Measurements from ENCODE around the gene MMEL1. TPM values are rescaled to one million over a fixed set of nuclear protein-coding genes. Genes with fewer than 3 reads are reported as not detected.
"Not testable (repeated sequence)": the region's sequence is repeated elsewhere in the genome, so short reads cannot be mapped to it uniquely, and the experiment has no call there.

MMEL1 gene, protein sequence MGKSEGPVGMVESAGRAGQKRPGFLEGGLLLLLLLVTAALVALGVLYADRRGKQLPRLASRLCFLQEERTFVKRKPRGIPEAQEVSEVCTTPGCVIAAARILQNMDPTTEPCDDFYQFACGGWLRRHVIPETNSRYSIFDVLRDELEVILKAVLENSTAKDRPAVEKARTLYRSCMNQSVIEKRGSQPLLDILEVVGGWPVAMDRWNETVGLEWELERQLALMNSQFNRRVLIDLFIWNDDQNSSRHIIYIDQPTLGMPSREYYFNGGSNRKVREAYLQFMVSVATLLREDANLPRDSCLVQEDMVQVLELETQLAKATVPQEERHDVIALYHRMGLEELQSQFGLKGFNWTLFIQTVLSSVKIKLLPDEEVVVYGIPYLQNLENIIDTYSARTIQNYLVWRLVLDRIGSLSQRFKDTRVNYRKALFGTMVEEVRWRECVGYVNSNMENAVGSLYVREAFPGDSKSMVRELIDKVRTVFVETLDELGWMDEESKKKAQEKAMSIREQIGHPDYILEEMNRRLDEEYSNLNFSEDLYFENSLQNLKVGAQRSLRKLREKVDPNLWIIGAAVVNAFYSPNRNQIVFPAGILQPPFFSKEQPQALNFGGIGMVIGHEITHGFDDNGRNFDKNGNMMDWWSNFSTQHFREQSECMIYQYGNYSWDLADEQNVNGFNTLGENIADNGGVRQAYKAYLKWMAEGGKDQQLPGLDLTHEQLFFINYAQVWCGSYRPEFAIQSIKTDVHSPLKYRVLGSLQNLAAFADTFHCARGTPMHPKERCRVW
- 1 to 10 TPM; 2.3 to 3.3 (median 2.5) TPM for polyA plus RNA-seq (ENCODE audit: insufficient read length in 3 of 3)

DNA sequence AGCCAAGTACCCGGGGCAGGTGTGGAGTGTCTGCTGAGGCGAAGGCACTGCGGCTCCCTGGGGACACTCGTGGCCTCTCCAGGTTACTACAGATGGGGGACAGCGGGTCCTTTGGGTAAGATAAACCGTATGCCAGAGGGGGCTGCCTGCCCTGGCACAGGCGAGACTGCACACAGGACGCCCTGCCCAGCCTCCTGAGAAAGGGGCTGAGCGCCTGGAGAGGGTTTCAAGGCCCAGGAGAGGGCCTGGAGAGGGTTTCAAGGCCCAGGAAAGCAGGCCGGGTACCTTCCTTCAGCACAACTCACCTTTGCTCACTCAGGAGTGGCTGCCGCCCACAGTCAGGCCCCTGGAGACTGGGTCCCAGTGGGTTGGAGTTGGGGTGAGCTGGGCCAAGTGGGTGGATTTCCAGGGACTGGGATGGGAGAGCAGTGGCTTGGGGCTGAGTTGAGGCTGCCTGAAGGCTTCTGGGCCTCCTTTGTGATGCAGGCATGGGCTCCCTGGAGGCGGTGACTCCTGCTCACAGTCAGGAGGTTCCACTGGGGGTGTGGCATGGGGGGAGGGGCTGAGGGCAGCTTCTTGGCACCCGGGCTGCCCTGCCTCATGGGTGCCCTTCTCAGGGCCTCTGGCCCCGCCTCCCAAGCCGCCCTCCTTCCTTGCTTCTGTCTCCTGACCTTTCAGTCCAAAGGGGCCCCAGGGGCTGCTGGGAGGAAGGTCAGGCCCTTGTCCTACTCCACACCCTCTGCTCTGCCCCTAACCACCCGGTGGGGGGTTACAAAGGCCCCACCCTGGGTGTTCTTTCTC is at the start of gene MMEL1:
Gene MMEL1, minus strand, starts transcription at position 456 of the 801 bp plus-strand sequence. CDS start 3,532 bp downstream, outside the sequence.
- DNase-seq (ENCODE audit: low read depth in 3 of 3, low spot score in 2 of 3) = no peak

DNA sequence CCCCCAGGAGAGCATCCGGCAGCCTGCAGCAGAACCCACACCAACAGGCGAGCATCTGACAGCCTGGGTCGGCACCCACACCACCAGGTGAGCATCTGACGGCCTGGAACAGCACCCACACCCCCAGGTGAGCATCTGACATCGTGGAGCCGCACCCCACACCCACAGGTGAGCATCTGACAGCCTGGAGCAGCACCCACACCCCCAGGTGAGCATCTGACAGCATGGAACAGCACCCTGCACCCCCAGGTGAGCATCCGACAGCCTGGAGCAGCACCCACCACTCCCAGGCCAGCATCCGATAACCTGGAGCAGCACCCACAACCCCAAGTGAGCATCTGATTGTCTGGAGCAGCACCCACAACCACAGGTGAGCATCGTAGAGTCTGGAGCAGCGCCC is 43.9 kb upstream of the MMEL1 start:
- DNase-seq (ENCODE audit: low read depth in 3 of 3, low spot score in 2 of 3) = not testable (repeated sequence)

DNA sequence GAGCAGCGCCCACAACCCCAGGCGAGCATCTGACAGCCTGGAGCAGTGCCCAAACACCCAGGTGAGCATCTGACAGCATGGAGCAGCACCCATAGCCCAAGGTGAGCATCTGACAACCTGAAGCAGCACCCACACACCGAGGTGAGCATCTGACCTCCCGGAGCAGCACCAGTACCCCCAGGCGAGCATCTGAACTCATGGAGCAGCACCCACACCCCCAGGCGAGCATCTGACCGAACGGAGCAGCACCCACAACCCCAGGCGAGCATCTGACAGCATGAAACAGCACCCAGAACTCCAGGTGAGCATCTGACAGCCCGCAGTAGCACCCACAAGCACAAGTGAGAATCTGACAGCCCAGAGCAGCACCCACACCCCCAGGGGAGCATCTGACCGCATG is 38.8 kb upstream of the MMEL1 start:
- not testable (repeated sequence) for DNase-seq (ENCODE audit: low read depth in 3 of 3, low spot score in 2 of 3)

DNA sequence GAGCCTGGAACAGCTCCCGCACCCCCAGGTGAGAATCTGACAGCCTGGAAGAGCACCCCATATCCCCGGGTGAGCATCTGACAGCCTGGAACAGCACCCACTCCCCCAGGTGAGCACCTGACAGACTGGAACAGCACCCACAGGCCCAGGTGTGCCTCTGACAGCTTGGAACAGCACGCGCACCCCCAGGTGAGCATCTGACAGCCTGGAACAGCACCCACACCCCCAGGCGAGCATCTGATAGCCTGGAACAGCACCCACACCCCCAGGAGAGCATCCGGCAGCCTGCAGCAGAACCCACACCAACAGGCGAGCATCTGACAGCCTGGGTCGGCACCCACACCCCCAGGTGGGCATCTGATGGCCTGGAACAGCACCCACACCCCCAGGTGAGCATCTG is 27.0 kb upstream of the MMEL1 start:
- DNase-seq (ENCODE audit: low read depth in 3 of 3, low spot score in 2 of 3) = not testable (repeated sequence)

DNA sequence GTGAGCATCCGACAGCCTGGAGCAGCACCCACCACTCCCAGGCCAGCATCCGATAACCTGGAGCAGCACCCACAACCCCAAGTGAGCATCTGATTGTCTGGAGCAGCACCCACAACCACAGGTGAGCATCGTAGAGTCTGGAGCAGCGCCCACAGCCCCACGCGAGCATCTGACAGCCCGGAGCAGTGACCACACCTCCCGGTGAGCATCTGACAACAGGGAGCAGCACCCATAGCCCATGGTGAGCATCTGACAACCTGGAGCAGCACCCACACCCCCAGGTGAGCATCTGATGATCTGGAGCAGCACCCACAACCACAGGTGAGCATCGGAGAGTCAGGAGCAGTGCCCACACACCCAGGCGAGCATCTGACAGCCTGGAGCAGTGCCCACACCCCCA is 25.1 kb upstream of the MMEL1 start:
- DNase-seq (ENCODE audit: low read depth in 3 of 3, low spot score in 2 of 3) = not testable (repeated sequence)

DNA sequence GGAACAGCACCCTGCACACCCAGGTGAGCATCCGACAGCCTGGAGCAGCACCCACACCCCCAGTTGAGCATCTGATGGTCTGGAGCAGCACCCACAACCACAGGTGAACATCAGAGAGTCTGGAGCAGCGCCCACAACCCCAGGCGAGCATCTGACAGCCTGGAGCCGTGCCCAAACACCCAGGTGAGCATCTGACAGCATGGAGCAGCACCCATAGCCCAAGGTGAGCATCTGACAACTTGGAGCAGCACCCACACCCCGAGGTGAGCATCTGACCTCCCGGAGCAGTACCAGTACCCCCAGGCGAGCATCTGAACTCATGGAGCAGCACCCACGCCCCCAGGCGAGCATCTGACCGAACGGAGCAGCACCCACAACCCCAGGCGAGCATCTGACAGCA is 24.3 kb upstream of the MMEL1 start:
- not testable (repeated sequence) for DNase-seq (ENCODE audit: low read depth in 3 of 3, low spot score in 2 of 3)

DNA sequence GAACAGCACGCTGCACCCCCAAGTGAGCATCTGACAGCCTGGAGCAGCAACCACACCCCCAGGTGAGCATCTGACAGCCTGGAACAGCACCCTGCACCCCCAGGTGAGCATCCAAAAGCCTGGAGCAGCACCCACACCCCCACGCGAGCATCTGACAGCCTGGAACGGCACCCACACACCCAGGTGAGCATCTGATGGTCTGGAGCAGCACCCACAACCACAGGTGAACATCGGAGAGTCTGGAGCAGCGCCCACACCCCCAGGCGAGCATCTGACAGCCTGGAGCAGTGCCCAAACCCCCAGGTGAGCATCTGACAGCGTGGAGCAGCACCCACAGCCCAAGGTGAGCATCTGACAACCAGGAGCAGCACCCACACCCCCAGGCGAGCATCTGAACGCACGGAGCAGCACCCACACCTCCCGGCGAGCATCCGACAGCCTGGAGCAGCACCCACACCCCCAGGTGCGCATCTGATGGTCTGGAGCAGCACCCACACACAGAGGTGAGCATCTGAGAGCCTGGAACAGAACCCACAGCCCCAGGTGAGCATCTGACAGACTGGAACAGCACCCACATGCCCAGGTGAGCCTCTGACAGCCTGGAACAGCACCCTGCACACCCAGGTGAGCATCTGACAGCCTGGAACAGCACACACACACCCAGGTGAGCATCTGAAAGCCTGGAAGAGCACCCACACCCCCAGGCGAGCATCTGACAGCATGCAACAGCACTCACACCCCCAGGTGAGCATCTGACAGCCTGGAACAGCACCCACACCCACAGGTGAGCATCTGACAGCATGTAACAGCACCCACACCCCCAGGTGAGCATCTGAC is 23.0 kb upstream of the MMEL1 start:
- not testable (repeated sequence) for DNase-seq (ENCODE audit: low read depth in 3 of 3, low spot score in 2 of 3)

DNA sequence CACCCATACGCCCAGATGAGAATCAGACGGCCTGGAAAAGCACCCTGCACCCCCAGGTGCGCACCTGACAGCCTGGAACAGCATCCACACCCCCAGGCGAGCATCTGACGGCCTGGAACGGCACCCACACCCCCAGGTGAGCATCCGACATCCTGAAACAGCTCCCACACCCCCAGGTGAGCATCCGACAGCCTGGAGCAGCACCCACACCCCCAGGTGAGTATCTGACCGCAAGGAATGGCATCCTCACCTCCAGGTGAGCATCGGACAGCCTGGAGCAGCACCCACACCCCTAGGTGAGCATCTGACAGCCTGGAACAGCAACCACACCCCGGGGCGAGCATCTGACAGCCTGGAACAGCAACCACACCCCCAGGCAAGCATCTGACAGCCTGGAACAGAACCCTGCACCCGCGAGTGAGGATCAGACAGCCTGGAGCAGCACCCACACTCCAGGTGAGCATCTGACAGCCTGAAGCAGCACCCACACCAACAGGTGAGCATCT is 21.7 kb upstream of the MMEL1 start:
- not testable (repeated sequence) for DNase-seq (ENCODE audit: low read depth in 3 of 3, low spot score in 2 of 3)

DNA sequence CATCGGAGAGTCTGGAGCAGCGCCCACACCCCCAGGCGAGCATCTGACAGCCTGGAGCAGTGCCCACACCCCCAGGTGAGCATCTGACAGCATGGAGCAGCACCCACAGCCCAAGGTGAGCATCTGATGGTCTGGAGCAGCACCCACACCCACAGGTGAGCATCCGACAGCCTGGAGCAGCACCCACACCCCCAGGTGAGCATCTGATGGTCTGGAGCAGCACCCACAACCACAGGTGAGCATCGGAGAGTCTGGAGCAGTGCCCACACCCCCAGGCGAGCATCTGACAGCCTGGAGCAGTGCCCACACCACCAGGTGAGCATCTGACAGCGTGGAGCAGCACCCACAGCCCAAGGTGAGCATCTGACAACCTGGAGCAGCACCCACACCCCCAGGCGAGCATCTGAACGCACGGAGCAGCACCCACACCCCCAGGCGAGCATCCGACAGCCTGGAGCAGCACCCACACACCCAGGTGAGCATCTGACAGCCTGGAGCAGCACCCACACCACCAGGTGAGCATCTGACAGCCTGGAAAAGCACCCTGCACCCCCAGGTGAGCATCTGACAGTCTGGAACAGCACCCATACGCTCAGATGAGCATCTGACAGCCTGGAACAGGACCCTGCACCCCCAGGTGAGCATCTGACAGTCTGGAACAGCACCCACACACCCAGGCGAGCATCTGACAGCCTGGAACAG is 21.1 kb upstream of the MMEL1 start:
- DNase-seq (ENCODE audit: low read depth in 3 of 3, low spot score in 2 of 3) = not testable (repeated sequence)

DNA sequence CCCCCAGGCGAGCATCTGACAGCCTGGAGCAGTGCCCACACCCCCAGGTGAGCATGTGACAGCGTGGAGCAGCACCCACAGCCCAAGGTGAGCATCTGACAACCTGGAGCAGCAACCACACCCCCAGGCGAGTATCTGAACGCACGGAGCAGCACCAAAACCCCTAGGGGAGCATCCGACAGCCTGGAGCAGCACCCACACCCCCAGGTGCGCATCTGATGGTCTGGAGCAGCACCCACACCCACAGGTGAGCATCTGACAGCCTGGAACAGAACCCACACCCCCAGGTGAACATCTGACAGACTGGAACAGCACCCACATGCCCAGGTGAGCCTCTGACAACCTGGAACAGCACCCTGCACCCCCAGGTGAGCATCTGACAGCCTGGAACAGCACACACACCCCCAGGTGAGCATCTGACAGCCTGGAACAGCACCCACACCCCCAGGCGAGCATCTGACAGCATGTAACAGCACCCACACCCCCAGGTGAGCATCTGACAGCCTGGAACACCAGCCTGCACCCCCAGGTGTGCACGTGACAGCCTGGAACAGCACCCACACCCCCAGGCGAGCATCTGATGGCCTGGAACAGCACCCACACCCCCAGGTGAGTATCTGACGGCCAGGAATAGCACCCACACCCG is 20.2 kb upstream of the MMEL1 start:
- DNase-seq (ENCODE audit: low read depth in 3 of 3, low spot score in 2 of 3) = not testable (repeated sequence)

DNA sequence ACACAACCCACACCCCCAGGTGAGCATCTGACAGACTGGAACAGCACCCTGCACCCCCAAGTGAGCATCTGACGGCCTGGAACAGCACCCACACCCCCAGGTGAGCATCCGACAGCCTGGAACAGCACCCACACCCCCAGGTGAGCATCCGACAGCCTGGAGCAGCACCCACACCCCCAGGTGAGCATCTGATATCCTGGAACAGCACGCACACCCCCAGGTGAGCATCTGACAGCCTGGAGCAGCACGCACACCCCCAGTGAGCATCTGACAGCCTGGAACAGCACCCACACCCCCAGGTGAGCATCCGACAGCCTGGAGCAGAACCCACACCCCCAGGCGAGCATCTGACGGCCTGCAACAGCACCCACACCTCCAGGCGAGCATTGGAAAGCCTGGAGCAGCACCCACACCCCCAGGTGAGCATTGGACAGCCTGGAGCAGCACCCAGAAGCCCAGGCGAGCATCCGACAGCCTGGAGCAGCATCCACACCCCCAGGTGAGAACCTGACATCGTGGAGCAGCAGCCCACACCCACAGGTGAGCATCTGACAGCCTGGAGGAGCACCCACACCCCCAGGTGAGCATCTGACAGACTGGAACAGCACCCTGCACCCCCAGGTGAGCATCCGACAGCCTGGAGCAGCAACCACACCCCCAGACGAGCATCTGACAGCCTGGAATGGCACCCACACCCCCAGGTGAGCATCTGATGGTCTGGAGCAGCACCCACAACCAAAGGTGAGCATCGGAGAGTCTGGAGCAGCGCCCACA is 19.5 kb upstream of the MMEL1 start:
- DNase-seq (ENCODE audit: low read depth in 3 of 3, low spot score in 2 of 3) = not testable (repeated sequence)

DNA sequence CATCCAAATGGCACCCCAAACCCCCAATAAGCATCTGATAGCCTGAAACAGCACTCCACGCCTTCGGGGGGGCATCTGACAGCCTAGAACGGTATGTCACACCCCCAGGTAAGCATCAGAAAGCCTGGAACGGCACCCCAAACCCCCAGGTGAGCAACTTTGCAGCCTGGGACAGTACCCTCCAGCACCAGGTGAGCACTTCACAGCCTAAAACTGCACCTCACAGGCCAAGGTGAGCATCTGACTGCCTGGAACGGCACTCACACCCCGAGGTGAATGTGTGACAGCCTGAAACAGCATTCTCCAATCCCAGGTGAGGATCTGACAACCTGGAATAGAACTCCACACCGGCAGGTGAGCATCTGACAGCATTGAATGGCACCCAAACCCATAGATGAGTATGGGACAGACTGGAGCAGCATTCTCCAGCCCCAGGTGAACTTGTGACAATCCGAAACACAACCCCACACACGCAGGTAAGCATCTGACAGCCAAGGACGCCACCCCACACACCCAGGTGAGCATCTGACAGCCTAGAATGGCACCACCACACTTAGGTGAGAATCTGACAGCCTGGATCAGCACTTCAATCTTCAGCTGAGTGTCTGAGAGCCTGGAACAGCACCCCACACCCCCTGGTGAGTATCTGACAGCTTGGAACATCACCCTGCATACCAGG is 18.3 kb upstream of the MMEL1 start:
- no peak for DNase-seq (ENCODE audit: low read depth in 3 of 3, low spot score in 2 of 3)

DNA sequence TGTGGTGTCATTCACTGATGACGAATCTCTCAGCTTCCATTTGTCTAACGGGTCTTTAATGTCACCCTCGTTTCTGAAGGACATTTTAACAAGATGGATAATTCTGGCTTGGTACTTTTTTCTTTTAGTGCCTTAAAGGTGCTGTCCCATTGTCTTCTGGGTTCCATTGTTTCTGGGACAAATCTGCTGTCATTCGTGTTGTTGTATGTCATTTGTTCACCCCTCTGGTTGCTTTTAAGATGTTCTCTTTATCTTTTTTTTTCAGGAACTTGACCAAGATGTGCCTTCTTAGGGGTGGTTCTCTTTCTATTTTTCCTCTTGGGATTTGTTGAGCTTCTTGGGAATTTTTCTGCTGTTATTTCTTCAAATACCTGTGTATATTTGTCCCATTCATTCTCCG is 14.0 kb upstream of the MMEL1 start:
- DNase-seq (ENCODE audit: low read depth in 3 of 3, low spot score in 2 of 3) = no peak

DNA sequence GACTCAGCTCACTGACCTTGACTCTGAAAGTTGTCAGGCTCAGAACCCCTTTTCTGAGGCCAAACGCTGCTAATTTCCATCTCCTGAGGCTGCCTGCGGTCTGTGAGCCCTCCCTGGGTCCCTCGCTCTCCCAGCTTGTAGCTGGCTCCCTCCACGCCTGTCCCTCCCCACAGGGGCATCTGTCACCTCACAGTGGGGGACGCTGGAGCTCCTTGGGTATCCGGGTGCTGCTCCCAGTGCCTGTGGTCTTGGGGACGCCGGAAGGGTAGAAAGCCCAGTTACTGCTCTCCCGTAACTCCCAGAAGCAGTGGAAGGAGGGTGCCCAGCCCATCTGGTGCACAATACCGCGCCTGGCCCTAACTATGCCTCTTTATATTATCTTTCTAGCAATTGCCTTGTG is 13.0 kb upstream of the MMEL1 start:
- DNase-seq (ENCODE audit: low read depth in 3 of 3, low spot score in 2 of 3) = no peak

DNA sequence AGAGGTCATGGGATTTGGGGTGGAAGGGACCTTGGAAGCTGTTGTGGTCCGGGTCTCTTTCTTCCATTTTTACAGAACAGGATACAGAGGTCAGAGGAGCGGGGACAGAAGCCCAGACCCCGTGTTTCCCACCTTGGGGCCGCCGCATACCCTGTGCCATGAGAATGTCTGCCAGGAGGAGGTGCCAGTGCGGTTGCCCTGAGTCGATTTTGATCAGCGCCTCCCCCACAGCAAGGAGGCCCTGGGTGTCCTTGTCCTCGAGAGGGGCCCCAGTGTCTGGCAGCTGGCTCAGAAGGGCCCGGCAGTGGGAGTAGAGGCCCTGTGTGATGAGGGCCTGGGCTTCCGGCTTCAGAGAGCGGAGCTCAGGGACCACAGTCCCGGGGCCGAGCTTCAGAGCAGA is 12.3 kb upstream of the MMEL1 start:
- no peak for DNase-seq (ENCODE audit: low read depth in 3 of 3, low spot score in 2 of 3)

DNA sequence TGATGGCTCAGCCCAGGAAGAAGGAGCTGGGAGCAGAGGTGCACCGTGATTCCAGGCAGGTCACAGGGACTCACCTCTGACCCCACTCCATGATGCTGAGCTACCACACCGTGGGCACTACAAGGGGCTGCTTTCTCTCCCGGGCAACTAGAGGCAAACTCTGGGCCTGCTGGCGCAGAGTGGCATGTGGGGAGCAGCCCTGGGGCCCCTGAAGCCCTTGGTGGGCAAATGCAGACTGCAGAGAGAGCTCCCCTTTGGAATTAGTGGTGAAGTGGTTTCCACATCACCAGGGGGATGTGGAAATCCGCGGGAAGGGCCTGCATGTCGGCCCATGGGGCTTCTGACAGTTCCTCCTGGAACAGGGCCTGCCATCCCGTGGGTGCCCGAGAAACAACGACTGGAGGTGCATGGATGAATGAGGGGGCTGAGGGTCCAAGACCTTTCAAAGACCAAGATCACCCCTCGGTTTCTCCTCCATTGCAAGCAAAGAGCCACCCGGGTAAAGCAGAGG is 11.8 kb upstream of the MMEL1 start:
- no peak for DNase-seq (ENCODE audit: low read depth in 3 of 3, low spot score in 2 of 3)

DNA sequence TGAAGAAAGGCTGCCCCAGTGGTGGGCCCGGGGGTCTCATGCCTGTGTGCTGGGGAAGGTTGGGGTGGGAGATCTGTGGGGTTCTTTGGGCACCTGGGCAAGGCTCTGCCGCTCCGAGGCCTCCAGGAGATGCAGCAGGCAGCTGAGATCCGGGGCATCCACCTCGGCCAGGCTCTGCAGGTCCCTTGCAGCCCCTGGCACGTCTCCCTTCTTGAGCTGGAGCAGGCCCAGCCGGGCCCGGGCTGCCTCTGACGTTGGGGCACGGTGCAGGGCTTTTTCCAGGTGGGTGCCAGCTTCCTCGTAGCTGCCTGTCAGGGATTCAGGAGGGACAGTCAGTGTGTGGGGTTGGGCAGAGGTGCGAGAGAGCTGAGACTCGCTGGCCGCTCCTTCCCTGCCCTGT is 11.4 kb upstream of the MMEL1 start:
- DNase-seq (ENCODE audit: low read depth in 3 of 3, low spot score in 2 of 3) = no peak

Measured in right renal cortex interstitium (tissue), 3 donors.